ENCODE data around the gene CYP19A1.

Gene CYP19A1

GRCh38 chr15:51323749-51324148 lies 14.6 kb downstream of the CYP19A1 start:
- no peak for DNase-seq (ENCODE audit: low spot score)

GRCh38 chr15:51322621-51323296 lies 15.6 kb downstream of the CYP19A1 start:
- DNase-seq (ENCODE audit: low spot score), result no peak

DNA sequence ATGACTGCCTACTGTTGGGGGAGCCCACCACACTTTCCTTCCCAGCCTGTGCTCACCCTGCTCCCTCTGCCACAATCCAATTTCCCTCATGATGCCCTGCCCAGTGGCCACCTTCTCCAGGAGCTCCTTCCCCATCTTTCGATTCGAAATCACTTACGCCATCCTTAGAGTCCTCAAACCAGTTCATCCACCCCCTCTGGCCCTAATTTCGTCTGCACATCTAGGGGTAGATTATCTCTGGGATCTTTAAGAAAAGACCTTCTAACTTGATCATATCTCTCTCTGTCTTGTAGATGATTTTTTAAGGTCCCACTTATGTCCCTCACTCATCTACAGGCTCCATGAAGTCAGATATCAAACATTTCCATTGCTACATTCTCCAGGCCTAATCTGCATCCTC lies 17.1 kb downstream of the CYP19A1 start:
- DNase-seq (ENCODE audit: low spot score), result no peak

- DNase-seq (ENCODE audit: low spot score), result no peak
Observed at GRCh38 chr15:51320843-51321242, 17.6 kb downstream of the CYP19A1 start.

DNA sequence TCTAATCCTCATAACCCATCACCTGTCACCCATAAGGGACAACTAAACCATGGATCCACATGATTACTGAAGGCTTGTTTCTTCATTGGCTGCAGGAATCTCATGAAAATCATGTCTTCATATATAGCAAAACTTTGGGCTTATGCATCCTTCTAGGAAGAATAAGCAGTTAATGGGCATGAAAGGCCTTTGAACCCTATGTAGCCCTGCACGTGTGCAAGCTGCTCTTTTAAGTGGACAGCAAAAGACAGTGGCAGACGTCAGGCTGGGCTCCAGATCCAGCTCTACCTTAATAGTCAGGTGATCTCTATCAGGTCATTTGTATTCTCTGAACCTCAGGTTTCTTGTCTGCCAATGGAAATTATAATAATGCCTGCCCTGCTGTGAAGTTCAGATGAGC lies 18.9 kb downstream of the CYP19A1 start:
- DNase-seq (ENCODE audit: low spot score), result no peak

DNA sequence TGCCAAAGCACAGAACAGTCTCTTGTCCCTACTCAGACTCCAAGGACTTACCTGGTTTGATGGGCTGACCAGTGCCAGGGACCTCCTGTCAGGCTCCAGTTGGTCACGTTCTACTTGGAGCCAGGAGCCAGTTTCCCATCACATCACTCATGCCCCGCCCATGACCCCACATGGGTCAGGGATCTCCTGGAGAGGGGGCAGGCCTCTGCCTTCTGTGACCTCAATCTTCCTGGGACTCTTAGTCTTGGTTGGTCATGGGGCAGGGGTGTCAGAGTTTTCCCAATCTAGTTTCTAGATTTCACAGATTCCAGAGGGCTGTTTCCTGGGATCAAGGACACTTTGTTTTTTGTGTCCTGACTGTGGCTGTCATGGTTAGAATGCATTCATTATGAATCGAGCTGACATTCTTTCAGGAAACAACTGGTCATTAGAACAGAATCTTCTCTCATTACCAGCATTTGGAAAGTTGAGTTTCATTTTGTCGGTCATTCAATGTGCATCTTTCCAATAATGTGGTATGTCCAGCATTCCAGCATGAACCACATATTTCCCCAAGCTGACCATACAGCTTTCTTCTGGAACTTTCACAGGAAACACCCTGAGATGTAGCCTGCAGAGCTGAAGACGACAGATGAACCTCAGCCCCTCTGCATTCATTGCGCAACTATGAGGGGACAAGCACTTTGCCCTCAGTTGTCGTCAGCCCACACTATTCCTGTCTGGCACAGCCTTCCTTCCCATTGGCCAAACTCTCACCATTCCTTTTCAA lies 19.8 kb downstream of the CYP19A1 start:
- no peak for DNase-seq (ENCODE audit: low spot score)

GRCh38 chr15:51316636-51317035 lies 21.8 kb downstream of the CYP19A1 start:
- DNase-seq (ENCODE audit: low spot score), result no peak

DNA sequence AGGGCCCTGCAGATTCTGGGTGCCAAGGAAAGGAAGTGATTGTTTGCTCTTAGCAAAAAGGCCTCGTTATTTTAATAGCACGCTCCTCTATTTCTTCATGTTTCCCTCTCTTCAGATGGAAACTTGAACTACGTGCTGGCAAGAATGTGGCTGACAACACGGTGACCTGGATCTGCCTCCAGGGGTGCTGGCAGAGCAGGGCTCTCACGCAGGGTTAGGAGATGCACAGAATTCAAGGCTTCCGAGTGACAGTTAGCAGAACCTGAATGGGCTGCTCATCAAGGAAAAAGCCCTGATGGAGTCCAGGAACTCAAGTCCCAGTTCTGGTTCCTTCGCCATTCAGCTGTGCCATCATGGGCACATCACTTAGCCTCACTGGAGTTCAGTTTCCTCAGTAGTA lies 22.7 kb downstream of the CYP19A1 start:
- DNase-seq (ENCODE audit: low spot score), result no peak

DNA sequence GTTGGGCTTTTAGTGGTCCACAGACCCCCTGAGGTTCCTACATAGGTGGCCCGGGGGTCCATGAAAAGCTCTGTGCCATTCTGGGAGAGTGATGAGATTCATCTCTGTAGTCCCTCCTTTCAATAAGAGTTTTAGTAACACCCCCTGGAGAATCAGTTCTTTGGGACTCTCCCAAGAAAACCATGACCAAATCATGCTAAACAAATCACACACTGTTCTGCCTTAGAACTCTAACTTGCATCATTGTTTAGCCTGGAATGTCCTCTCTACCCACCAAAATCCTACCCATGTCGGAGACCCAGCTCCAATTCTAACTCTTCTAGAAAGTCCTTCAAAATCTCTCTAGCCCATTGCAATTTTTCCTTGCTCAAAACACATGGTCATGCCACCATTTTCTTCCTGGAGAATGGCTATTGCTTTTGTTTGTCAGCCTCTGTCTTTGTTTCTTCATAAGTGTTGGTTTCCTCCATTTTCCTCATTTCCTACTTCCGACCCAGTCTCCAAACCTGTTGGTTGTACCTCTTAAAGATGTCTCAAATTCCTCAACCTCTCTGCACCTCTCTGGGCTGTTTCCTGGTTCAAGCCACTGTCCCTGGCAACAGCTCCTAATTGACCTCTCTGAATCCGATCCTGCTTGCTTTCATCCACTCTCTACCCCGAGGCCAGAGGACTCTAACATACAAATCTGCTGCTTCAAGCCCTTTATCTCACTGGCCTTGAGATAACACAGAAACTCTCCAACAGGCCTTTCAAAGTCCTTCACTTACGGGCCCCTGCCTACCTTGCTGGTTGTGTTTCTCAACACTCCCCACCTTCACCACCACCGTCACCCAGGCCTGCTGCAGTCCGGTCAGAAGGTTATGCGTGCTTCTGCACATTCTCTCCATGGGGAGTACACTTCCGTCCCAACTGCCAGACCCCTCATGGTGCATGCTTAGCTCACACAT lies 23.7 kb downstream of the CYP19A1 start:
- no peak for DNase-seq (ENCODE audit: low spot score)

- no peak for DNase-seq (ENCODE audit: low spot score)
Observed at GRCh38 chr15:51313644-51314280, 24.6 kb downstream of the CYP19A1 start.

DNA sequence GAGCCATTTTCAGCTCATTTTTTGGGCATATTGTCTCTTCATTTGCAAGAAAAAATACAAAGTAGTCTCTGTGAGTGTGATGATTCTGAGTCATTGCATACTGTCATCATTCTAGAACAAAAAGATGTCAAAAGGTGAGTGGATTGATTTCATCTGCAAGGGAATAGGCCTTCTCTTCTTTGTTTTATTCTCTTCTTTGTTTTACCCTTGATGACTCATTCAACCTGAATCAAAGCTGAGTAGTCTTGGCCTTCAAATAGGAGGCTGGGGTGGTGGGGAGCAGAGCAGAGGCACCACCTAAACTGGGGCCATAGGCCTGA lies 25.4 kb downstream of the CYP19A1 start:
- no peak for DNase-seq (ENCODE audit: low spot score)

DNA sequence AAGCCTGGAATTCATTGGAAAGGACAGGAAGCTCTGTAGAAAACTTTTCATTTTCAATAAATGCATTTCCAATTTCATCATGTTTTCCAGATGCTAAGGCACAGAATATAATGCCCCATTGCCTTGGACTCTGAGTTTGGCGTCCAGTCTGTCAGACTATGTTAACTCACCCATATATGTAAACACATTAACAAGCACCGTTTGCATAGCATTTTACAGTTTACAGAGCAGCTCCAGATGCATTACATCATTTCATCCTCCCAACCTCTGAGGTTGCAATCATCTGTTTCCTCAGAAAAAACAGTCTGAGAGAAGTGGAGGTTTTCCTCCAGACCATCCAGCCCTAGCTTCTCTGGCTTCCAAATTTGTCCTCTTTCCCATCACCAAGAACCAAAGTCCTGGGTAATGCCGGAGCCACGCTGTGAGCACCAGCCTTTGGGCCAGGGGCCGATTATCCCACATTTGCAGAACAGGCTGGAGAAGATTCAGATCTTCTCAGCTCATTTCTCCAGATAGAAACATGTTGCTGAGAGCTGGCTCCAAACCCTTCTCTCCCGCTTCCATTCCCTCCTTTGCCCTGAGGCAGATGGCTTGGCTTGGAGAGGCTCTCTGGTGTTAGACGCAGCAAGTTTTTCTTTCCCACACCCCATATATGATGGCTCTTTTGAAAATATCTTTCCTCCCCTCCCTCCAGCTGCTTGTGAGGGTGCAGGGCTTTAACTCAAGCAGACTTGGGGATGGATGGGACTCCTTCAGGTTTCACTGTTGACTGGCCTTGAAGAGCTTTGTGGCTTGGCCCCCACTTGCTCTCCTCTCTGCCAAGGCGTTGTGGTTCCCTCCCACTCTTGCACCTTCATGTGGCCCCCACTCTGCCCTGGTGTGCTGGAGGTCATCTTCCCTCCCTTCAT lies 26.0 kb downstream of the CYP19A1 start:
- DNase-seq (ENCODE audit: low spot score), result no peak

DNA sequence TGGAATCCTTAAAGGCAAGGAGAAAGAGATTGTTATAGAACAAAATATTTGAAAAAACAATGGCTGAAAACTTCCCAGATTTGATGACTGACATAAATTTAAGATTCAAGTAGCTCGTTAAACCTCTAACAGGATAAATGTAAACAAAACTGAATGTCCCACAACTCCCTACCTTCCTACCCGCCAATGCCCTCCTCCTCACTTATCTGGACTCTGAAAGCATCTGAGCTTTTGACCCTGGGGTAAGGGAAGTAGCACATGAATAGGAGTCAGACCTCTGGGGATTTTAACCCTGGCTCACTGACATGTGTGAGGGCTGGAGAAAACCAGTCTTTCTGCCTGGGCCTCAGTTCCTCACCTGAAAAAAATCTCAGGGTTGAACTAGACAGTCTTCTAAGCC lies 26.9 kb downstream of the CYP19A1 start:
- no peak for DNase-seq (ENCODE audit: low spot score)

GRCh38 chr15:51310064-51310463 lies 28.3 kb downstream of the CYP19A1 start:
- no peak for DNase-seq (ENCODE audit: low spot score)

DNA sequence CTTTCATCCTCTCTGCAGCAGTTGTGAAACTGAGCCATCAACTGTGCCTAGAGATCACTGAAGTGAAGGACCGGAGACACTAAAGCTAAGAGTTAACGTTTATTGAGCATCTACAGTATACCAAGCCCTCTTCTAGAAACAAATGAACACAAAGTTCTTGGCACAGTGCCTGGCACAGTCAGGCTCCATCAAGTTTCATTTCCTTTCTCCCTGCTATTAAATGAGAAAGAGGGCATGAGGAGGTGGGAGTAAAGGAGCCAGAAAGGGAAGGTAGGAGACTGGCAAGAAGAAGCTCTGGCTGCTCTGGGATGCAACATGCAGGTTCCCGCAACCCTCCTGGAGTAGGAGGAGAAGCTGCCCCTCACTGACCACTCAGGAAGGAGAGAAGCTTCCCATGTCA lies 30.6 kb downstream of the CYP19A1 start:
- no peak for DNase-seq (ENCODE audit: low spot score)

- DNase-seq (ENCODE audit: low spot score), result no peak
Observed at GRCh38 chr15:51307325-51307724, 31.1 kb downstream of the CYP19A1 start.

DNA sequence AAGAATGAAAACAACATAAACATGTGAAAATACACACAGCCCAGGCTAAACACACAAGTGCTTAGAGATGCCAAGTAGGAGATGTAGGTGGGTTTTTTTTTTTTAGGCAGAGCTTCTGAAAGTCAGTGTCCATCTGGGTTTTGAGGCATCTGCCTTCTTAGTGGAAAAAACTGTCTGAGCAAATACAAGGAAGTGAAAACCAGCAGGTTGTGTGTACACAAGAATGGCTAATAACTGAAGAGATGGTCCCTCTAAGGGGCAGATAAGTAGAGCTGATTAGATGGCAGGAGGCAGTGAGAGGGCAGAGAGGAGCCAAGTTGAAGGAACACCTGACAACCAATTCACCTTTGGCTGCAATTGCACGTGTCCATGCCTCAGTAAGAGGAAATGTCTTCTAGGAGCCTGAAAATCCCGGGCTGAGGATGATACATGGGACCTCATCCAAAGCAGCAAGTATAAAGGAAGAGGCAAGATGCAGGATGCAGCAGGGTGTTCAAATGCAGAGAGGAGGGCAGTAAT lies 34.9 kb downstream of the CYP19A1 start:
- DNase-seq (ENCODE audit: low spot score), result no peak

- DNase-seq (ENCODE audit: low spot score), result no peak
Observed at GRCh38 chr15:51302480-51302879, 35.9 kb downstream of the CYP19A1 start.

DNA sequence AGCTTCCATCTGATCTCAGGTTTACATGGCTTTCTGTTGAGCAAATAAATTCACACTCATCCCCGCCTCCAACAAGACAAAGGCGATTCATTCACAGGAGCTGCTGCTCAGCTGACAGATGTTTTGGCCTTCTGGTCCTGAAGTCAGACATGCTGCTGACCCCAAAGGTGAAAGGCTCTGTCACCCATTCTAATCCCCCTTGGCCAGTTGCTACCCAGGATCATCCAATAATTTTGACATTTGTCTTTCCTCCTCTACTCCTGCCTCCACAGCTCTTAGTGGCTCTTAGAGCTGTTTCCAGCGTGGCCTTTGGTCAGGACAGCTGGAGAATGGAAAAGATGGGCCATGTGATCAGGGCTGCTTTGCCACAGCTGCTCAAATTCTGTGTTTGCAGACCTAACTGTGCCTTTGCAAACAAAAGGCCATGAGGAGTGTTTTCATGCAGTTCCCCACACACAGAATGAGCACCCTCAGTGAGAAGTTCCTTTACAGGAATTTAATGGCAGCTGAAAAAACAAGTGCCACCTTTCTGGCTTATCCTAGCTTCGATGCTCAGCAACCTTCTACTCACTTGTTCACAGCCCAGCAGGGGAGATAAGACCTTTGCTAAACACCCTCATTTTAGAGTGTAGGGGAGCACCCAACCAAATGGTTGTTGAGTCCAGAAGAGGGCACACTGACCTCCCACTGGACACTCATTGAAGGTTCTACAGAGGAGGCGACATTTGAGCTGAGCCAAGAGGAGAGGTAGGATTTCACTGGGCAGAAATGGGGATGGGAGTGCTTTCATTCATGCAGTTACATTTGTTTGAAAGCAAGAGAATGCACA lies 39.0 kb downstream of the CYP19A1 start:
- DNase-seq (ENCODE audit: low spot score), result no peak

GRCh38 chr15:51298620-51299019 lies 39.8 kb downstream of the CYP19A1 start:
- no peak for DNase-seq (ENCODE audit: low spot score)

Data from iPS-NIHi11 (cell line).